ENCODE data around the gene SOS1. TPM values are rescaled to one million over a fixed set of nuclear protein-coding genes. Genes with fewer than 3 reads are reported as not detected.
"Not testable (repeated sequence)": the region's sequence is repeated elsewhere in the genome, so short reads cannot be mapped to it uniquely, and the experiment has no call there.

The SOS1 gene
- total RNA-seq, 2 donors from 2014 or later = 20.8 to 26.9 TPM

DNA sequence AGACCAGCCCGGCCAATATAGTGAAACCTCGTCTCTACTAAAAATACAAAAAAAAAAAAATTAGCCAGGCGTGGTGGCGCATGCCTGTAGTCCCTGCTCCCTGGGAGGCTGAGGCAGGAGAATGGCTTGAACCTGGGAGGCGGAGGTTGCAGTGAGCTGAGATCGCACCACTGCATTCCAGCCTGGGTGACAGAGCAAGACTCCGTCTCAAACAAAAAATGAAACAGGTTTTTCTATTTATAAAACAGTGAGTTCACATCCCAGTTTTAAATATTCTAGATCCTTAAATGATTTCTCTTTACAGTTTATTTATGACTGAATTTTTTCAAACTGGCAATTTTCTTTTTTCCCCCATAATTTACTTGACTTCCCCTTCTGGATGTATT is 20.1 kb upstream of the SOS1 start:
- DNase-seq; intact Hi-C loops (cut with DNase I); ATAC-seq: not testable (repeated sequence)

DNA sequence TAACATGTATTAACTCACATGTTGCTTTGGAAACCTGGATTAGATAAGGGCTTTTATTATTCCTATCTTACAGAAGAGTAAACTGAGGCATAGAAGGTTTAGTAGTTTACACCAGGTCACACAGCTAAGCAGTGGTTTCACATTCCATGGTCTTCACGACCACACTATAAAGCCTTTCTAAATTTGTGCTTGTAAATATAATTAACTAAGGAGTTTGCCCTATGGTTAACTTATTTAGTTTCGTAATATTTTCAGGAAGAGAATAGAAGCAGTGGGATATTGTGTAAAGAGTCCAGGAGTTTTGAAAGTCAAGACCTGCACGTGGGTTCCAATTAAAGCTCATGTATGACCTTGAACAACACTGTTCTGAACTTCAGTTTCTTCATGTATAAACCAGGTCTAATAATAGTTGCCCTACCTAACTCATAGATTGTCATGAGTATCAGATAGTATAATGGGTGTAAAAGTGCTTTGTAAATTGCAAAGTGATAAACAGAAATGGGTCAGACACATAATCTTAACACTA is 19.5 kb upstream of the SOS1 start:
- DNase-seq (no peak), ATAC-seq (peak in 1 of 2 donors; percentile 80)
- intact Hi-C loops (cut with DNase I) = no loop called here

DNA sequence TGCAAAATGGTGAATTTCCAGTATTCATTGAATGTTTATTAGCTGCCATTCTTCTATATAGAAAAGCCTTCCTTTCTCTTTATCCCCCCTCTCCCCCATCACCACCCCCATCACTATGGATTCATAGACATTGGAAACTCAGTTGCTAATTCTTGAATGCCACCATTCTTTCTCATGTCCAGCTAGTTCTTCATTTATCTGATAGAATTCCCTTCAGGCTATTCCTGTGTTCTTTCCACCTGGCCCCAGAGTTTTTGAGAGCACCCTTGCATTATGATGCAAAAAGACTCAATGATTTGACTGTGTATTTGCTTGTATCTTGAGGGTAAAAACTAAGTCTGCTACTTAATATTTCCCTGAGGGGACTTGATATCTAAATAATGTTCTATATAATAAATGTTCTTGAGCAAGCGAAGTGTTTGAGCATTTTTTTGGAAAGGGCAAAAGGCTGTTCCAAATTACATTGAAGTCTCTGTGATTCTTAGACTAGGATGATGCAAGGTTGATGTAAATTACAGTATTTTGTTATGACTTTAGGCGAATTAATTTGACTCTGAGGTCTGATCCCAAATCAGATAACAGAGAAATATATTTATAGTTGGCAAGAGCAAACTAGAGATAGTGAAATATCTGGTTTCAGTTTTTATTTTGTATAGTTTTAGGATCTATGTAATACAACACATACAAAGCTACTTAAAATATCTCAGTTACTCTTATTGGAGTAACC is 18.8 kb upstream of the SOS1 start:
- DNase-seq (no peak), ATAC-seq (no peak)
- intact Hi-C loops (cut with DNase I) = no loop called here

DNA sequence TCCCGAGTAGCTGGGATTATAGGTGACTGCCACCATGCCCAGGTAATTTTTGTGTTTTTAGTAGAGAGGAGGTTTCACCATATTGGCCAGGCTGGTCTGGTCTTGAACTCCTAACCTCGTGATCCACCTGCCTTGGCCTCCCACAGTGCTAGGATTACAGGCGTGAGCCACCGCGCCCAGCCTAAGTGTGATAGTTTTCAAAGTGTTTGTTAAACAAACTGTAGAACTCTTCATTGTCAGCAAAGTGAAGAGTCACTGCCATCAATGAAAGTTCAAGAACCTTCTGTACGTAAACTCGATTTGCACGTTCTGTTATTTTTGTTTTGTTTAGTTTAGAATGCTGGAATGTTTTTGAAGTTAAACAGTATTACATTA is 18.0 kb upstream of the SOS1 start:
- ATAC-seq = no peak
- DNase-seq = no peak
- intact Hi-C loops (cut with DNase I) = no loop called here

- DNase-seq; ATAC-seq; intact Hi-C loops (cut with DNase I): not testable (repeated sequence)
Observed at GRCh38 chr2:39138187-39138836, 17.5 kb upstream of the SOS1 start.

DNA sequence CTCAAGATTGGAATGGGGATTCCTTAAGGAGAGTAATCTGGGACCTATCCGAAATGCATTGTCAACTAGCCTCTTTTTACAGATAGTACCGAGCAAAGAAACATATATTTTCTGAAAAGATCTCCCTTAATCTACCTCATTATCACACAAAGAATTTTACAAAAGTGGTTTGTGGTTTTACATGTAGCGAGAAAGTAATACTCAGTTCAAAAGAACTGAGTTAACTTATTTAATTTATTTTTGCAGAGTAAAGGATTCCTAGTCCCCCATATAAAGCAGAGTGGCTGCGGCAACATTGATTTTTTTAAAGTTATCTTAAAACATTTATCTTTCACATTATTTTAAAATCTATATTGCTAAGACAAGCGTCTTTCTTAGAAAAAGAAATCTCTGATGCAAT is 15.9 kb upstream of the SOS1 start:
- DNase-seq (no peak), ATAC-seq (no peak)
- intact Hi-C loops (cut with DNase I) = no loop called here

DNA sequence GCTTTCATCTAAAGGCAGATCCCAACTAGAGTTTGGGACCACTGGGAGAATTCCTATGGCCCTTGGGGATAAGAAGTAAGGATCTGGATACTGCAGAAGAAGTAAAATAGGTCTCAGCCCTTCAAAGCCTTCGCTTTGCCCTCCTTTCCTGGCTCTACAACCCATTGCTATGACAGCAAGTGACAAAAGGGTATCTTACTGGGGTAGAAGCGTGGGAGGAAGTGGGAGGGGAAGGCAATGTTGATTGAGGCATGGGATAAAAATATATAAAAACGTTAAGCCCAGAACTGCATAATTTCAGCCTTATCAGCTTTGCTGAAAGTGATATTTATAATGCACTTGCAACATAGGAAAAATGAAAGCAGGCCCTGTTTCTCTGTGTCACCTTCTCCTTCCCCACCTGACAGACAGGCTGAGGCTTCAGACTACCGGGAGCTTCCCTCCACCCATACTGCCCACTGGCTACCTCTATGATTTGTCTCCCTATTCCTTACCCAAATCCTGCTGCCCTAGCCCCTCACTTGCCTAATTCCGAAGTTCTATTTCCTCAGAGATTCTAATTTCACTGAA is 14.9 kb upstream of the SOS1 start:
- intact Hi-C loops (cut with DNase I) = no loop called here
- ATAC-seq (no peak), DNase-seq (no peak)

DNA sequence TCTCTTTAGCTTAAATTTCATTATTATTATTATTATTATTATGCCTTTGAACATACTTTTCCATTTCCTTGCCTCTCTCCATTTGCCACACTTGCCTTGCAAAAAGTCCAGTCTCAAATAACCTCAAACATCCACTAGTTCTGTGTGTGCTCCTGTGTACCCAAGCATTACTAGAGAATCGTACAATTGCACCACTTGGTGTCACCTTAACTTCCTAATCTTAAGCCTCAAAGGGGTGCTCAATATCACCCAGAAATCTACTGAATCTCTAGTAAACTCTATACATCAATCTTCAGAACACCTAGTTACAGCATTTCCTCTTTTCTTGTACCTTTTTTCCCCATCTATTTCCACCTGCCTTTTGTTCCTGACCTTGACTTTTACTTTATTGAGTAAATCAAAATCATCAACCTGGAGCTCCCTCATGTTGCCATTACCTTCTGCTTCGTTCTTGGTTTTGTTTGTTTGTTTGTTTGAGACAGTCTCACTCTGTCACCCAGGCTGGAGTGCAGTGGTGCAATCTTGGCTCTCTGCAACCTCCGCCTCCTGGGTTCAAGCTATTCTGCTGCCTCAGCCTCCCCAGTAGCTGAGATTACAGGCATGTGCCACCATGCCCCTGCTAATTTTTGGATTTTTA is 12.5 kb upstream of the SOS1 start:
- ATAC-seq (no peak), DNase-seq (no peak)
- intact Hi-C loops (cut with DNase I) = no loop called here

- ATAC-seq (no peak), DNase-seq (no peak)
- intact Hi-C loops (cut with DNase I) = no loop called here
Observed at GRCh38 chr2:39128919-39129391, 8.1 kb upstream of the SOS1 start.

DNA sequence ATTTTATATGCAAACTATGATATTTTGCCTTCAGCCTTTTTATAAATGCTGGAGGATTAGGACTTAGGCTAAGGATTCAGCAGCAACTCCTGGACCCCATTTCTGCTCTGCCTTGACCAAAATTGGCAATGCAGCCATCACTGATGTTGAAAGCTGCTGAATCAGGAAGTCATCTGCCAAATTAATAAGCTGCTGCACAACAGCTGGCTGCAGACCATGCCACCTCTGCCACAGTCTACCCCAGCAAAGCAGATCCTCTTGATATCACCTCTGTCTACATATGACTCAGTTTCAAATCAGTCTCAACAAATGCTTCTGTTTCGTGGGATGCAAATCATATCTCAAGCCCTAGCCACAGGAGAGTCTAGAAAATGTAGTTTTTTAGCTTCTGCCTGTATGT is 7.1 kb upstream of the SOS1 start:
- intact Hi-C loops (cut with DNase I) = no loop called here
- DNase-seq = no peak
- ATAC-seq = no peak

DNA sequence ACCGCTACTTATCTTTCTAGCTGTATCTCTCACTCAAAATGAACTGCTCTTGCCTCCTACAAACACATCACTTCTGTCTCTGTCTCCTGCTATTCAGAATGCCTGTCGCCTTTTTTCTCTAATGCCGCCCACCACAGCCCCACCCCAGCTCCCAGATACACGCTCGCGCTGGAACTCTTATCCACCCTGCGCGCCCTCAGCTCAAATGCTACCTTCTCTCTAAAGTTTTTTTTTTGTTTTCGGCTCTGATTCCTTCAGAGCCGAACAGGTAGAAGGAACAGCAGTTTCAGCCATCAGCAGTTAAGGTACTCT is 3.9 kb upstream of the SOS1 start:
- peak; percentile 12 to 16 for ATAC-seq
- intact Hi-C loops (cut with DNase I) = loop anchor here in 1 of 2 donors (5.0 kb wide), 1 partner anchor 67 kb away; no protein-coding TSS in a partner anchor
- DNase-seq = no peak

GRCh38 chr2:39124000-39124745 is 3.3 kb upstream of the SOS1 start:
- intact Hi-C loops (cut with DNase I) = loop anchor here in 1 of 2 donors (5.0 kb wide), 1 partner anchor 67 kb away; no protein-coding TSS in a partner anchor
- peak; percentile 90 to 94 for ATAC-seq
- DNase-seq = peak; percentile 97

DNA sequence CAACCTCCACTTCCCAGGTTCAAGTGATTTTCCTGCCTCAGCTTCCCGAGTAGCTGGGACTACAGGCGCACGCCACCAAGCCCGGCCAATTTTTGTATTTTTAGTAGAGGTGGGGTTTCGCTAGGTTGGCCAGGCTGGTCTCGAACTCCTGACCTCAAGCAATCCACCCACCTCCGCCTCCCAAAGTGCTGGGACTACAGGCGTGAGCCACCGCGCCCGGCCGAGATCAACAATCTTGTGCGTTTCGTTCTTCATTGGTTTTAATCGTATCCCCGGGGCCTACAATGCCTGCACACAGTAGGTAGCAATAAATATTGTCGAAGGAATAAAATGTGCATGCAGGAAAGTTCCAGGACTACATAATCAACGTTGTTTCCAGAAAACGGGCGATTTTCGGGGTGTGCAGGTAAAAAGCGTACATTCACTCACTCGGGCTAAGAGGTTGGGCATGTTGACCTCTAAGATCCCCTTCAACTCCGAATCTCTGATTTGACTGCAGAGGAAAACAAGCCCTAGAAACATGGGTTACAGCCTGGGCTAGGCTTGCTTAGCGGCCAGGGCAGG is 2.7 kb upstream of the SOS1 start:
- intact Hi-C loops (cut with DNase I) = loop anchor here in 1 of 2 donors (5.0 kb wide), 1 partner anchor 66 kb away; no protein-coding TSS in a partner anchor
- ATAC-seq (no peak), DNase-seq (no peak)

DNA sequence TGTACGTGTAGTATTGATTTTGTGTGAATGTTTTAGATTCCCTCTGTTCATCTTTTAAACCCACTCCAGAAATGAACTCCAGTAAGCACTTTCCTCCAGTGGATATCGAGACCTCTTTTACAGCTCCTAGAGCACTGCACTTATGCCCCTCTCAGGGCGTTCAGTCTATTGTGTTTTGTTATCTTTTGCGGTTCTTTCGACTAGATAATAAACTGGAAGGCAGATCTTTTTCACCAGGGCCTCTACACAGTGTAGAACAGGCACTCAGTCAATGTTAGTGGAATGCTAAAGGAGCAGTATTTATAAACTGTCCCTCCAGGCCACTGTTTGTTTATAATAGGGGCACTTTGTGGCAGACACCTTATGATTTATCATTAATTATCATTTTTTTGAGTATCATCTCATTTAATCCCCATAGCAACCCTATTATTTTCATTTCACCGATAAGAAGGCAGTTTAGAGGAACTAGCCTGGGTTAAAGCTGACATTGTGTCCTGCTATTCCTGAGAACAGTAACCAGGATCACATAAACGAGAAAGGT is 742 bp upstream of the SOS1 start:
- ATAC-seq = no peak
- DNase-seq = no peak
- intact Hi-C loops (cut with DNase I) = loop anchor here in 1 of 2 donors (5.0 kb wide), 1 partner anchor 64 kb away; no protein-coding TSS in a partner anchor

DNA sequence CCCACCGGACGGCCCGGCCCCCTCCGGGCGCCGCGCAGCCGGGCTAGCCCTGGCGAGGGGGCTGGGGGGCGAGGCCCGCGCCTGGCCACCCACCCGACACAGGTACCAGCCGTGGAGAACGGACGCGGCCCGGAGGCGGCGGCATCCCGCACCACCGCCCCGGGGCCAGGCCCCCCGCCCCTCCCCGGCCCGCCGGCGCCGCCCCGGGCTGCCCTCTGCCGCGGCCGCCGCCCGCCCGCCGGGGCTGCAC is 405 bp downstream of the SOS1 start:
- ATAC-seq (peak in 1 of 2 donors; percentile 23), DNase-seq (no peak)
- intact Hi-C loops (cut with DNase I) = loop anchor here in 1 of 2 donors (5.0 kb wide), 1 partner anchor 63 kb away; no protein-coding TSS in a partner anchor

GRCh38 chr2:39119732-39120520 is 925 bp downstream of the SOS1 start:
- intact Hi-C loops (cut with DNase I) = loop anchor here (2.0 to 10.0 kb wide), 3 partner anchors 63 to 109 kb away; no protein-coding TSS in a partner anchor
- DNase-seq (peak; percentile 51), ATAC-seq (peak; percentile 54 to 64)

- intact Hi-C loops (cut with DNase I) = loop anchor here (2.0 to 10.0 kb wide), 2 partner anchors 106 to 110 kb away; no protein-coding TSS in a partner anchor
- no peak for ATAC-seq
- DNase-seq = no peak
Observed at GRCh38 chr2:39118786-39119499, 1.9 kb downstream of the SOS1 start.
